RWPE1 (cell line): ENCODE data around the gene CD46.
"Not testable (repeated sequence)": the region's sequence is repeated elsewhere in the genome, so short reads cannot be mapped to it uniquely, and the experiment has no call there.

Experiments
- CTCF ChIA-PET: fragments of 350-600 bp; sonication (Branson Sonifier 250); formaldehyde crosslinking; extraction: SDS; loops from one replicate; lab custom pipeline; 2021; lab: Yijun Ruan, JAX
- POLR2A ChIA-PET: fragments of 400-600 bp; formaldehyde crosslinking; extraction: SDS; loops from one replicate; lab custom pipeline; 2020; ENCODE audit warnings: antibody characterized with exemption; ENCODE audit not compliant: low non-redundant PET; lab: Yijun Ruan, JAX
- DNase-seq: peaks from one replicate; pipeline ENCODE4 v3.0.0; 2012; ENCODE audit warnings: low spot score
- H3K27ac ChIP-seq: fragments of 450-650 bp; 2 replicates; pipeline ENCODE4 v1.5.1; 2017
- CTCF ChIP-seq: fragments of 450-650 bp; conservative IDR thresholded peaks from 2 replicates; pipeline ENCODE4 v1.5.1; 2017; ENCODE audit warnings: low read depth, mild to moderate bottlenecking

CD46 gene

GRCh38 chr1:207763972-207764371 is 12.1 kb downstream of the CD46 start:
- POLR2A ChIA-PET: no interaction called here
- no peak for TF ChIP-seq CTCF
- H3K27ac ChIP-seq: no peak overlapping the region
- CTCF ChIA-PET: interaction anchor here (0.7 kb wide), 1 partner anchor 53 kb away, joined by 3 read pairs; no protein-coding TSS in a partner anchor
- DNase-seq: no peak

GRCh38 chr1:207766569-207766968 is 14.7 kb downstream of the CD46 start:
- no peak for TF ChIP-seq CTCF

GRCh38 chr1:207770514-207770913 is 18.7 kb downstream of the CD46 start:
- CTCF ChIA-PET: interaction anchor here (0.6 kb wide), 1 partner anchor 954 kb away, joined by 3 read pairs; no protein-coding TSS in a partner anchor
- DNase-seq, H3K27ac ChIP-seq, POLR2A ChIA-PET: not testable (repeated sequence)

More at GRCh38 chr1:207766569-207766968, 14.7 kb downstream of the CD46 start:
- no peak for DNase-seq
- H3K27ac ChIP-seq: no peak overlapping the region
- CTCF ChIA-PET: interaction anchor here (0.6 kb wide), 1 partner anchor 631 kb away, joined by 7 read pairs; no protein-coding TSS in a partner anchor
- POLR2A ChIA-PET: no interaction called here

- CTCF ChIA-PET: interaction anchor here (0.5 to 0.9 kb wide), 2 partner anchors 22 to 103 kb away, joined by 3 to 4 read pairs; no protein-coding TSS in a partner anchor
- POLR2A ChIA-PET, H3K27ac ChIP-seq, DNase-seq: not testable (repeated sequence)
Observed at GRCh38 chr1:207776045-207776444, 24.2 kb downstream of the CD46 start.

GRCh38 chr1:207777412-207777811 is 25.6 kb downstream of the CD46 start:
- CTCF ChIA-PET: interaction anchor here (0.6 kb wide), 1 partner anchor 848 kb away, joined by 5 read pairs; no protein-coding TSS in a partner anchor
- POLR2A ChIA-PET, H3K27ac ChIP-seq, DNase-seq: not testable (repeated sequence)

- no peak overlapping the region for H3K27ac ChIP-seq
- DNase-seq: no peak
- ChIA-PET CTCF (interaction anchor here (0.7 kb wide), 1 partner anchor 224 kb away, joined by 4 read pairs; no protein-coding TSS in a partner anchor), POLR2A (no interaction called here)
- no peak for TF ChIP-seq CTCF
Observed at GRCh38 chr1:207779008-207779407, 27.2 kb downstream of the CD46 start.

- H3K27ac ChIP-seq: no peak overlapping the region
- DNase-seq: no peak
- POLR2A ChIA-PET: no interaction called here
- CTCF ChIA-PET: no interaction called here
- TF ChIP-seq CTCF: no peak
Observed at GRCh38 chr1:207781312-207781711, 29.5 kb downstream of the CD46 start.

GRCh38 chr1:207787776-207788175 is 35.9 kb downstream of the CD46 start:
- no peak for TF ChIP-seq CTCF
- DNase-seq: peak; percentile 53
- no peak overlapping the region for H3K27ac ChIP-seq
- POLR2A ChIA-PET: no interaction called here
- CTCF ChIA-PET: interaction anchor here (0.5 to 0.9 kb wide), 2 partner anchors 9 to 13 kb away, joined by 3 to 10 read pairs; no protein-coding TSS in a partner anchor
